Measurements from ENCODE around the gene SCYGR2.

GRCh38 chr2:227576812-227577211, 21.9 kb upstream of the SCYGR2 start:
- TF ChIP-seq EZH2 (IDR thresholded peaks at IDR 0.05) (no peak), CTCF (IDR thresholded peaks at IDR 0.05) (no peak)
